ENCODE results near the gene TMEM53. TPM values are rescaled to one million over a fixed set of nuclear protein-coding genes. Genes with fewer than 3 reads are reported as not detected.

Gene TMEM53
- total RNA-seq, 2 donors from 2014 or later = 3.8 to 5.3 TPM

DNA sequence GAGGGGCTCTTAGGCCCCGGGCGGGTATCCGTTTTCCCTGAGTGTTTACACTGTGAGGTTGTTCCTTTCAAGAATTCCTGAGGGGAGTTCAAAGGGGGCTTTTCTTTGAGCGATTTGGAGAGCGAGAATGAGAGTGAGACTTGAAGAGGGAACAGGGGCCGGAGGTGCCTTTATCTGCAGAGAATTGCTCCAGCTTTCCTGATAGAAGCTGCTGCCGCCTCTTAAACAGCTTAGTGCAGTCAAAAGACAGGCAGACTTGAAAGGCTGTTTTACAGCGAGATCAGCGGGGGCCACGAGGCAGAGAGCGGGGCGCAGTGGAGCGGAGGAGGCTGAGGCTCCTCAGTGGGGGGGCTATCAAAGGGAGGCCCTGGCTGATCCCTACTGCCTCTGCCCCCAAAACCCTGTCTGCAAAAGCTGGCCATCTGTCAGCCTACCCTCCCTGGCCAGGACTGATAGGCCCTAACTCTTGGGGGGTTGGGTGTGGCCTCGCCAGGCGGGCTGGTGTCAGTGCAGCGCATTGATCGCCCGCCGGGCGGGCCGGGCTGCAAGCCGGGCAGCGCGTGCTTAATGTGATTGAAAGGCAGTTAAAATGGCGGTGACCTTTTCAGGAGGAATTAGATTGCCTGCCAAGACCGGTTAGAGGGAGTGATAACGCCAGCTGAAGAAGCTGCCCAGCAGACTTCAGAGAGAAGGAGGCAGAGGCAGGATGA, 36.4 kb downstream of the TMEM53 start:
- intact Hi-C loops (cut with DNase I) = no loop called here
- DNase-seq (ENCODE audit: low spot score) = peak; percentile 74

DNA sequence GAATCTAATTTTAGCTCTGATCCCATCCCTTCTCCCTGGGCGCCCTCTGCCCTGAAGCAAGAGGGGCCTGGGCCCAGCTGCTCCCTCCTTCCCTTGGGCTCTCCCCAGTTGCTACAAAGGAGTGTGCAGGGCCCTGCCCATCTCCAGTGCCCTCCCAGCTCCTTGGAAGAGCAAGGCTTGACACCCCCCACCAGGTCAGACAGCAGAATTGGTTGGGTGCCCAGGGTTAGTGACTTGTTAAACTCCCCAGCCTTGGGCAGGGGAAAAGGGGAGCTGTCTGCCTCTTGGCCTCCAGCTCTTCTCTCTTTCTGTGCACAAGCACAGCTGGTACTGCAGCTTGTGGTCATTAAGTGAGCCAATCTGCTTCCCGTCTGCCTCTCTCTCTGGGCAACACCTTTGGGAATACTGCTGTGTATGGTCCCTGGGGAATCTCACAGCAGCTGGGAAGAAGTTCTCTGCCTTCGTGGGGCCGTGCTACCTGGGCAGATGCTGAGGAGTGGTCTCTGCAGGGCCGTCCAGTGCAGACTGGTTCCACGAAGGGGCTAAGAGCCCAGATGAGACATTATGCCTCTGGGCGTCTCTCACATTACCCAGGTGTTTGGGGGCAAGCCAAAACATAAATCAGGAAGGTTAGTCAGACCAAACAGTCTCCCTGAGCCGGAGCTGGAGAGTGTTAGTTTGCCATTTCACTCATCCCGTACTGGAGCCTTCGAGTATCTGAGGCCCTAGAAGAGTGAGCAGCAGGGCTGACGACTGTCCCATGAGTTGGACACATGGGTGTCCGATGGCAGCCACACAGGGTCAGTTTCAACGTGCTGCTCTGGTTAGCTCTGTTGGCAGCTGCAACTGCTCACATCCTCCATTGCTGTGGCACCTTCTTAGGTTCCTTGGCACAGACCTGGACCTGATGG, 37.3 kb downstream of the TMEM53 start:
- DNase-seq (ENCODE audit: low spot score) = peak; percentile 59
- intact Hi-C loops (cut with DNase I) = no loop called here

DNA sequence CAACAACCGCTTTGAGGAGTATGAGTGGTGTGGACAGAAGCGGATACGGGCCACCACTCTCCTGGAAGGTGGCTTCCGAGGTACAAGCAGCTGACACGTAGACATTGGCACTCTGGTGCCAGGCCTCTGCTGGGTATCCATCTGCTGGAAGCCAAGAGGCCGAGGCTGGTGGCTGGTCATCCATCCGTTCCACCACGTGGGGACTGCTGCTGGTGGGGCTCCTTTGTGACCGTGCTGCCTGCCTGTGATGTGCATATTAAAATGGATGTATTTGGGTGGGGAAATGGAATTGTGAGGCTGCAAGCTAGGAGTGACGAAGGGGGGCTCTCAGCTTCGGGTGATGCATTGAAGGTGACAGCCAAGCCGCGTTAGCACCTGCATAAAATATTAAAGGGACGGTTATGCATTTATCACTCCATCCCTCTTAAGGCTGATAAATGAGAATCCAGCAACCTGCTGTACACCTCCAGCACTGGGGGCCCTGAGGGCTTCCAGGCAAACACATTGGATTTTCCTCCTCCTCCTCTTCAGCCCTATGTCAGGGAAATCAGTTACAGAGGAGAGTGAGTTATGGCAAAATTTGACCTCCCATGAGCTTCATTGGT, 38.1 kb downstream of the TMEM53 start:
- DNase-seq (ENCODE audit: low spot score) = peak; percentile 61
- intact Hi-C loops (cut with DNase I) = no loop called here

DNA sequence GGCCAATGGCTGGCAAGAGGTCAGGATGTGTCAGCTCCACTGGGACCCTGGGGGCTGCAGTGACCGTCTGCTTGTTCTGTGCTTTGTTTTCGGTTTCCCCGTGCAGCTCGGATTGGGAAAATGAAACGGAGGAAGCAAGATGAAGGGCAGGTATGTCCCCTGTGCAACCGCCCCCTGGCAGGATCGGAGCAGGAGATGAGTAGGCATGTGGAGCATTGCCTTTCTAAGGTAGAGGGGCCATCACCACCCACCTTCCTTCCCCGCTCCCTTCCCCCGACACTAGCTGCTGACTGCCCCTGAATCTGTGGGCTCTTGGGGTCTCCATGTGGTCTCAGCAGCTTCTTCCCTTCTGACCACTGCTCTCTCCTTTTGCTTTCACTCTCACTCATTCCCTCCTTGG, 38.8 kb downstream of the TMEM53 start:
- intact Hi-C loops (cut with DNase I) = no loop called here
- DNase-seq (ENCODE audit: low spot score) = peak; percentile 59

DNA sequence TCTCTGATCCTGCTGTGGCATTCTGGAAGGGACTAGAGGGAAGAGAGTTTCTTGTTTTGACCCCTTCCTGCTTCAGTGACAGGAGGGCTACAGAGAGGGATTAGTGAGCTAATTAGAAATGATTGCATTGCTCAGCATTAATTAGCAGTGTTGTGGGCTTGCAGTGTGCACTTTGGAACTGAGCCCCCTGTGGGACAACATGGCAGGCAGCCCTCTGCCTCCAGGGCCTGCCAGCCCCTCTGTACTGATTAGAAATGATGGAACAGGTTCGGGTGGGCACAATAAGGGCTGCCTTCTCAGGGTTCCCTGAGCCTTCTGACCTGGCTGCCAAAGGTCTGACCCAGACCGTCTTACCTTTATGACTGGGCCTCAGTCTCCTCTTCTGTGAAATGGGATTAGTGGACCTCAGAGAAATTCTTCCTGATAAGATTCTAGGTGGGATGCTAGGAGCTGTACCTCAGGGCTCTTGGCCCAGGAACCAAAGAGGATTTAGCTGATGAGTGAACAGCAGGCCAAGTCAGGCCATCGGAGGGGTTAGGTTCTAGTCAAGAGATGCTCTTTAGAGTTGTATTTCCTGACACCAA, 39.6 kb downstream of the TMEM53 start:
- DNase-seq (ENCODE audit: low spot score) = peak; percentile 36
- intact Hi-C loops (cut with DNase I) = no loop called here

DNA sequence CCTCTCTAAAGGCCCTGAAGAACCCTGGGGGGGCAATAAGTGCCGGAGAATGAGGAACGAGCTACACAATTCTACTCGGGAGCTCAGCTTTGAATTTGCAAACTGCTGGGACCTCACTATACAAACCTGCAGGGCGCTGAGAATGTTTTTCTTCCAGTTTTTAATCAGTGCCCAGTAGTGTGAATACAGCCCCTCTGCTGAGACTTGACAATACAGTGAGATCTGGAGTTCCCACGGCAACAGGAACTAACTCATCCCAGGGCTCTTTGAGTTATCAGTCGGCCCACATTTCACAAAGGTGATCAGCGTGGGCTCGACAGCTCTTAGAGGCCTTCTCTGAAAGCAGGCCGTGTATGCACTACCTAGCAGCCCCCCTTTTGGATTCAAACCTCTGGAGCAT, 41.7 kb downstream of the TMEM53 start:
- peak; percentile 36 for DNase-seq (ENCODE audit: low spot score)
- intact Hi-C loops (cut with DNase I) = no loop called here

DNA sequence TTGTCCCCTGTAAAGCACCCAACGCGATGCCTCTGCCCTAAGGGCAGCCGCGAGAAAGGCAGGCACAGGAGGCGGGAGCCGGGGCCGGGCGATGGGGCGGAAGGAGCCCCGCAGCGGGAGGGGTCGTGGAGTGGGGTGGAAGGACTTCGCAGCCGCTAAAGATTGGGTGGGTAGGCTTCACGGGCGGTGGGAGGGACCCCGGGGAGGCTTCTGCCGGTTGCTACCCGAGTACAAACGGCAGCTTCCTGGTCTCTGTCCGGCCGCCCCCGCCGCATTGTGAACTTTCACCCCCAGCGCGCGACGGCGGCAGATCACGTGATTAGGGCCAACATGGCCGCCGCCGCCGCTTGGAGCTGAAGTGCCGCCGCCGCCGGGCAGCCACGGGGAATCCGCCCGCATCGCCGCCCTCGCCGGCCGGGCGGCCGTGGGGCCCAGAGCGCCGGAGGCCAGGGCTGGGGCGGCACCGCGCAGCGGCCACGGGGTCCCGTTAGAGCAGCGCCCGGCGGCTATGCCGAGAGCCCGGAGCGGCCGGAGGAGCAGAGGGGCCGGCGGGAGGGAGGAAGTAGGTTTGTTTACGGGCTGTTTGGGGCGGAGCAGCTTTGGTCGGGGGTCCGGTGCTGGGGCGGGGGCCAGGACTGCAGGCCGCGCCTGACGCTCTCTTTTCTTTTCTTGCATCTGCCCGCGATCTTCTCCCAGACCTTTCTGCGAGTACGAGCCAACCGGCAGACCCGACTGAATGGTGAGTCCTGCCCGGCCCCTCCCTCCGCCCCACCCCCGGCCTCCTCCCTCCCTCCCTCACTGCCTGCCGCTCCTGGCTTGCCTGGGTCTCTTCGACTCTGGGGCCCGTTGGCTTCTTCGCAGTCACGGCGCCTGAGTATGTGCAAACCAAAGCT, 42.4 kb downstream of the TMEM53 start:
- peak; percentile 98 for DNase-seq (ENCODE audit: low spot score)
- intact Hi-C loops (cut with DNase I) = no loop called here

DNA sequence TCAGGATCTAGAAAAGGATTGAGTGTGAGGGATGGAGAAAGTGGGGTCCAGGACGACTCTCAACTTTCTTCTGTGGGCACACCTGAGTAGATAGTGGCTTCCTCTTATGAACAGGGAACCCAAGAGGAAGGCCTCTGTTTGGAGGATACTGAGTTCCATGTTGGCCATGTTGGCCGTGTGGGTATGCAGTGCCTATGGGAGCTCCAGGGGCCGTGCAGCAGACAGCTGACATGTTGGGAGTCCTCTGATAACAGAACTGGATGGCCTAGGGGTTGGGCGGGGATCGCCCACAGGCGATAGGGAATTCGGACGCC, 43.0 kb downstream of the TMEM53 start:
- intact Hi-C loops (cut with DNase I) = no loop called here
- no peak for DNase-seq (ENCODE audit: low spot score)

DNA sequence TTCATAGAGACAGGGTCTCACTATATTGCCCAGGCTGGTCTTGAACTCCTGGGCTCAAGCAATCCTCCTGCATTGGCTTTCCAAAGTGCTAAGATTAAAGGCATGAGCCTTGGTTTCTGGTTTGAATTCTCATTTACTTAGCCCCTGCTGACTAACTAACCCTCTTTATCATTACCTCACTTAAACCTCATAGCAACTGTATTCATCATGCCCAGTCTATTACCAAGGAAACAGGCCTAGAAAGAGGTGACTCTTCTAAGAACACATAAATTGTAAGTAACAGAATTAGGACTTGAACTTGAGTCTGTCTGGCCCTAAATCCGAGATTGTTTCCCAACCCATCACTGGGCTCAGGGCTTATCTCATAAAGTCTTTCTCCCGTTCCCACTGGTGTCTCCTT, 44.2 kb downstream of the TMEM53 start:
- DNase-seq (ENCODE audit: low spot score) = no peak
- intact Hi-C loops (cut with DNase I) = no loop called here

DNA sequence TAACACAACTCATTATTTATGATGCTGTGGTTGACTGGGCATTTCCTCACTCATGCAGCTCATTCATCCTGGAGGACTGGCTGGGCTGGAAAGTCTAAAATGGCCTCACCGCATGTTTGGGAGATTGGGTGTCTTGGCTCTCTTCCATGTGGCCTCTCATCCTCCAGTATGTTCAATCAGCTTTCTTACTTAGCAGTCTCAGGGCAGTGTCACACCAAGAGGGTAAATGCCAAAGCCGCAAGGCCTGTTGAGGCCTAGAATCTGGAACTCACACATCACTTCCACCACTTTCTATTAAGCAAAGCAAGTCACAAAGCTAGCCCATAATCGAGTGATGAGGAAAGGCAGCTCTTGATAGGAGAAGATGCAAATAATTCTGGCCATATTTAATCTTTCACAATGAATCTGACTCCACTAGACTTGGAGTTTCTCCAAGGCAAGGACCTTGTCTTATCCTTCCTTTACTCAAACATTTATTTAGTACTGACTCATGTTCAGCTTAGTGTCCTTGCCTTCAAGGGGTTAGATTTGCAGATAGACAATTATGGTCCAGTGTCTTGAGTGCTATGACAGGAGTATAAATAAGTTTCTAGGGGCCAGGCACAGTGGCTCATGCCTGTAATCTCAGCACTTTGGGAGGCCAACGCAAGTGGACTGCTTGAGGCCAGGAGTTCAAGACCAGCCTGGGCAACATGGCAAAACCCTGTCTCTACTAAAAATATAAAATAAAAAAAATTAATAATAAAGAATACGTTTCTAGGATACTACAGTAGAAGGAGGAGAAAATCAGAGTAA, 45.1 kb downstream of the TMEM53 start:
- intact Hi-C loops (cut with DNase I) = no loop called here
- DNase-seq (ENCODE audit: low spot score) = no peak

DNA sequence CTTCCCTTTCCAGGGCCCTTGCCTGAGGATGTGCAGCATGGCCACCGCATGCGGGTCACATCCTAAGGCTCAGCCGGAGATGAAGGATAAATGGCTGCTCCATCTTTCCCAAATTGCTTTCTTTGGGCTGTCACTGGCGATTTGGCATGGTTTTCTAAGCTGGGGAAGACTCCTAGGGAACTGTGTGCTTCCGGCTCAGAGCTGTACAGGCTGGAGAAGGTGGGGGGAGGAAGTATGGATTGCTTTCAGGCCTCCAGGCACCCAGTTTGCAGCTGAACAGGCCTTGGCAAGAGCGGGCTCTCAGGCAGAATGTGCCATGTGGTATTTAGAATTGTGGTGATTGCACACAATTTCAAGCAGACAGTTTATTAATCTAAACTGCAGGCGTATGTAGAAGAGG, 48.9 kb downstream of the TMEM53 start:
- no peak for DNase-seq (ENCODE audit: low spot score)
- intact Hi-C loops (cut with DNase I) = no loop called here

DNA sequence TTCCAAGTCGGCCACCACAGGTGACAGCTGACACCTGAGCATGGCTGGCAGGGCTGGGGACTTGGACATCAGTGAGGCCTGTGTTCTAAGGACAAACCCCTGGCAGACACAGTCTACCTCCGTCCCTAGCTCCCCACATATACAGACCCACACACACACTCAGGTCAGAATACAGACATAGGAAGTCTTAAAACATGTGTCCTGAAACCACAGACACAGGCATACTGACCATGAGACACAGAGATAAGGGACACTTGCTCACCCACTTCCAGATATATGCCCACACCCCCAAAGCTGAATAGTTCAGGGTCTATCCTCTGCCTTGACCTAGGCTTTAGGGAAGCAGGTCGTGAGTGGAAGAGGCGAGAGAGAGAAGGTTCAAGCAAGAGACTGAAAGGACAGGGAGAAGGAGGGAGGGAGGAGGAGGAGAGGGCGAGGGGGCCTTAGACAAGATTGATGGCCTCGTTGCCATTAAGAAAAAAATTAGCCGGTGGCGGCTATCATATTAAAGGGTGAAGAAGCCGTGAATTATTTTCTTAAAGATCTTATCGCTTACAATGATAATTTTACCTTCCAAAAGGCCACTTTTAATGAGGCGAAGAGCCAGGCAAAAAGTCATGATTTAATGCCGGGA, 49.9 kb downstream of the TMEM53 start:
- no peak for DNase-seq (ENCODE audit: low spot score)
- intact Hi-C loops (cut with DNase I) = no loop called here

DNA sequence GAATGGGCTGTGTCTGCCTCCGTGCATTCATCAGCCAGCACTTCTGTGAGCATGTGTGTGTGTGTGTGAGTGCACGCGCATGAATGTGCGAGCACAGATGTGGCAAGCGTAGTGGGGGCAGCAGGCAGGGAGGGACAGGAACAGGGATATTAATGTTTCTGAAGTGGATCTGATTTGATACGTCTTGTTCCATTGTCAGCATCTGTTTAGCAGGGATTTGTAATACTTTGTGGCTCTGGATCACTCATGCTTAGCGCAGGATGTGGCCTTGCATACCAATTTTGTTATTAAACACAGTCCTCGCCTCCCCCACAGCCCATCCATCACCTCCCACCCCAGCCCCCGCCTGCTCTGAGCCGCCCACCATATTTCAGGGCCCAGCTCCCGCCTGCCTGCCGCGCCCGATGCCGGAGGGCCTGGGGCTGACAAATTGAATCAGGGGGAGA, 52.4 kb downstream of the TMEM53 start:
- no peak for DNase-seq (ENCODE audit: low spot score)
- intact Hi-C loops (cut with DNase I) = no loop called here

DNA sequence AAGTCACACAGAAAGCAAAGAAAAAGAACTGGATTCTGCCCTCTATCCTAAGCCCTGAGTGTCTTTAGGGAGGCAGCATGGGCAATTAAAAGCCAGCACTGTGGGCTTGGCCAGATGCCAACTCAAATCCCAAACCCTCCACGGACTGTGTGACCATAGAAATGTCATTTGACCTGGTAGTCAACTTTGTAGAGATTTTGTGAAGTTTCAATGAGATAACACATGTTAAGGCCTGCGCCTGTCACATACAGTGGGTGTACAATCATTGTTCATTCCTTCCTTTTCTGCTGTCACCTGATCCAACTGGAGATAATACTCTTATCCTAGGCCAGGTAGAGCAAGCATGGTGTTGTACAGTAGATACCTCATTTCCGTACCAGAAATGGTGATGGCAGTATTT, 54.2 kb downstream of the TMEM53 start:
- intact Hi-C loops (cut with DNase I) = no loop called here
- DNase-seq (ENCODE audit: low spot score) = no peak

DNA sequence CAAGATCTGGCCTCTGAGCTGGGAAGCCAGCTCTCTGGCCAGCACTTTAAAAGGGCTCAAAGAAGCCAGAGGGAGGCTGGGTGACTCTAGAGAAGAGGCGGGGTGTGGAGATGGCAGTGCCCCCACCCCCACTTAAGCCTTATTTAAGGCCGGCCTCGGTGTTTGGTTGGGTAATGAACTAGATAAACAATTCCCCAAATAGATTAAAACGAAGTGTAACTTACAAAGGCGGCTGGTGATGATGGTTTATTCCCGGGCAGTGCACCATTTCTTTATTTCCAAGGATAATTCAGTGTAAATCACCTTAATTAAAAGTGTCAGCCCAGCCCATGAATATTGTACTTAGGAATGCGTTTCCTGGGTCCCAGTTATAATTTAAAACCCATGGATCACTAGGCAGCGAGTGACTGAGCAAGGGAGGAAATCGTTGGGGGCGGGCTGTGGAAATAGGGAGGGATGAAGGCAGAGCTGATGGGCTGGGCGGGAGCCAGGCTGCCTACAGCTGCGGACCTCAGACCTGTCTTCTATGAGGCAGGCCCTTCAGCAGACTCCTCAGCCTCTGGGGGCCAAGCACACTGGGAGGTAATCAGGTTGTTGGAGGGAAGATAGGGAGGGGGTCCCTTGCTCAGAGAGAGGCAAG, 54.9 kb downstream of the TMEM53 start:
- no peak for DNase-seq (ENCODE audit: low spot score)
- intact Hi-C loops (cut with DNase I) = loop anchor here in 1 of 2 donors (2.0 kb wide), 1 partner anchor 27 kb away; no protein-coding TSS in a partner anchor

DNA sequence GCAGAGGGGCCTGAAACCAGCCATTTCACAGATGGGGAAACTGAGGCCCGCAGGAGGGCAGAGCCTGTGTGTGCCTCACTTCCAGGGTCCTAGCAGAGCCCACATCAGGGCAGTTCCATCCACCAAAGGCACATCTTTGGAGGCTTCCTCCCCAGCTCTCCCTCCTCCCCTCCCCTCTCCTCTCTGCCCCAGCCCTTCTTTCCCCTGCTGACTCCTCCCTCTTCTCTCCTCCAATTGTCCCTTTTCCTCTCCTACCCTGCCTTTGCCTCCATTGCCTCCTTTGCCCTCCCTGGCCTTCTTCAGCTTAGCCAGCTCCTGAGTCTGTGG, 56.6 kb downstream of the TMEM53 start:
- DNase-seq (ENCODE audit: low spot score) = no peak
- intact Hi-C loops (cut with DNase I) = loop anchor here in 1 of 2 donors (2.0 kb wide), 1 partner anchor 29 kb away; no protein-coding TSS in a partner anchor

DNA sequence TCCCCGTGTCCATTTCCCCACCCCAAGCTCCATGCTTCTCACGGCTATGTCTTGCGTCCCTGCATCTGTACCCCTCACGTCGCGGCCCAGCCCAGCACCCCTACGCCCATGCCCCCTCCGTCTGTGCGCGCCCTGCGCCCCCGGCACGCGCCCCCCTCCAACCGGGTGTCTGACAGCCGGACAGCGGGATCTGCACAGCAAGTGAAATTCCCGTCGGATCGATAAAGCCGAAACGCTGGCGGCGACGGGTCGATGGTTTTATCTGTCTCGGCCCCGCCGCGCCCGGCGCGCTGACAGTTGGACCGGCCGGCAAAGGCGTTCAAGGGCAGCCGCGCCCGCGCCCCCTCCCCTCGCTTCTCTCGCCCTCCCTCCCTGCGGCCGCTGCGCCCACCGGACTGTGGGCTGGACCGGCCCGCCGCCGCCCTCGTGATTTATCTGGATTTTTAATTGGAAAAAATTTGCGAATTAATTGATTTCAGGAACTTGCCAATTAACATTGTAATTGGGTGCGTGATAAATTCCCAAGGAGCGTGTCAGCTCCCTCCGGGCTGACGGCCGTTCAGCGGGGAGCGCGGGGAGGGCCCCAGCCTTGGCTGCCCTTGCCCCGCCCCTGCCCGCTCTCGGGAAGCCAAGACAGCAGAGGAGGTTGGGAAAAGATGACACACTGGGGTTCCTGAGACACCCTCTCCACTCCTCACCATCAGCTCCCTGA, 57.1 kb downstream of the TMEM53 start:
- intact Hi-C loops (cut with DNase I) = no loop called here
- no peak for DNase-seq (ENCODE audit: low spot score)

Measured in posterior vena cava (tissue), 2 donors.